ENCODE measurements around the gene TOM1L2. TPM values are rescaled to one million over a fixed set of nuclear protein-coding genes. Genes with fewer than 3 reads are reported as not detected.
A peak's percentile ranks its signal among the peaks of the same experiment; 100 is the strongest.

TOM1L2 gene
- total and polyA plus RNA-seq, 2 of the 4 experiments (the other 2 are of a cell fraction) = 34.4 to 51.7 TPM

- Histone ChIP-seq H3K23ac (ENCODE audit: low read depth, low read length) (no peak overlapping the region), H4K91ac (ENCODE audit: insufficient read depth, low read depth, low read length) (no peak overlapping the region), H3K27me3 (ENCODE audit: control insufficient read depth, insufficient read depth, low read length) (no peaks in the 10 kb centered on the region), H2AFZ (replicated peaks; ENCODE audit: low read length, poor library complexity) (no peak overlapping the region), H3K9me3 (ENCODE audit: control insufficient read depth, insufficient read depth, low read length) (no peaks in the 10 kb centered on the region), H4K20me1 (ENCODE audit: insufficient read depth, low read length) (no peaks in the 10 kb centered on the region), H3K9ac (ENCODE audit: low read depth, low read length) (no peak overlapping the region), H3K4me2 (ENCODE audit: low read depth, low read length) (no peak overlapping the region), H2BK20ac (ENCODE audit: low read depth, low read length) (no peak overlapping the region), H3K79me1 (ENCODE audit: low read depth in 1 of 2, low read length in 2 of 2) (no peaks in the 10 kb centered on the region), H4K5ac (ENCODE audit: low read depth, low read length) (no peak overlapping the region), H3K14ac (replicated peaks; ENCODE audit: low read depth, low read length) (no peak overlapping the region), H3K9me1 (ENCODE audit: insufficient read depth, low read length) (peaks cover 2% of the 10 kb centered on the region; the same call in 1 of the 2 replicates), H2BK120ac (ENCODE audit: low read depth, low read length) (no peak overlapping the region), H2AK9ac (replicated peaks; ENCODE audit: low read depth, low read length, poor library complexity) (no peak overlapping the region), H3K4ac (ENCODE audit: low read depth, low read length) (no peak overlapping the region), H3K18ac (ENCODE audit: low read depth, low read length) (no peak overlapping the region), H4K8ac (ENCODE audit: low read depth in 2 of 2, low read length in 2 of 2) (no peak overlapping the region), H2BK5ac (ENCODE audit: low read depth, low read length, poor library complexity, severe bottlenecking) (no peak overlapping the region), H2AK5ac (ENCODE audit: low read depth, low read length) (peak overlapping the region; percentile 67), H3K4me1 (ENCODE audit: control insufficient read depth, insufficient read depth, low read length) (peaks cover 4% of the 10 kb centered on the region; the same call in 1 of the 2 replicates), H3K27ac (ENCODE audit: insufficient read depth, low read length) (no peak overlapping the region), H2BK15ac (ENCODE audit: low read depth, low read length) (no peak overlapping the region), H3K56ac (ENCODE audit: extremely low read depth, insufficient read depth, low read length) (no peak overlapping the region), H3K4me3 (ENCODE audit: insufficient read depth, low read depth, low read length) (no peak overlapping the region), H3K36me3 (ENCODE audit: control insufficient read depth, insufficient read depth, low read length) (no peaks in the 10 kb centered on the region)
- TF ChIP-seq CEBPB (IDR thresholded peaks at IDR 0.05; ENCODE audit: low read depth, low read length) (no peak), CHD1 (IDR thresholded peaks at IDR 0.05; ENCODE audit: low read depth, low read length) (no peak), SMC3 (IDR thresholded peaks at IDR 0.05; ENCODE audit: low read depth, low read length) (no peak), MAZ (IDR thresholded peaks at IDR 0.05; ENCODE audit: borderline replicate concordance, low read depth, low read length) (no peak), CTCF (conservative IDR thresholded peaks at IDR 0.05; ENCODE audit: low read depth, low read length) (no peak), RAD21 (IDR thresholded peaks at IDR 0.05; ENCODE audit: low read length) (no peak), NFE2L2 (IDR thresholded peaks at IDR 0.05; ENCODE audit: low read depth, low read length) (no peak), POLR2A (IDR thresholded peaks at IDR 0.05; ENCODE audit: low read depth, low read length) (no peak), BHLHE40 (IDR thresholded peaks at IDR 0.05; ENCODE audit: low read depth, low read length) (no peak), RCOR1 (IDR thresholded peaks at IDR 0.05; ENCODE audit: insufficient replicate concordance, low read length) (no peak), MXI1 (IDR thresholded peaks at IDR 0.05; ENCODE audit: borderline replicate concordance, low read depth, low read length) (no peak), MAFK (IDR thresholded peaks at IDR 0.05; ENCODE audit: low read depth, low read length) (no peak), FOS (IDR thresholded peaks at IDR 0.05; ENCODE audit: low read depth, low read length) (no peak), RFX5 (IDR thresholded peaks at IDR 0.05; ENCODE audit: low read depth, low read length) (no peak), ELK1 (IDR thresholded peaks at IDR 0.05; ENCODE audit: borderline replicate concordance, low read depth, low read length) (no peak)
- TF ChIP-seq, protein P1, sequence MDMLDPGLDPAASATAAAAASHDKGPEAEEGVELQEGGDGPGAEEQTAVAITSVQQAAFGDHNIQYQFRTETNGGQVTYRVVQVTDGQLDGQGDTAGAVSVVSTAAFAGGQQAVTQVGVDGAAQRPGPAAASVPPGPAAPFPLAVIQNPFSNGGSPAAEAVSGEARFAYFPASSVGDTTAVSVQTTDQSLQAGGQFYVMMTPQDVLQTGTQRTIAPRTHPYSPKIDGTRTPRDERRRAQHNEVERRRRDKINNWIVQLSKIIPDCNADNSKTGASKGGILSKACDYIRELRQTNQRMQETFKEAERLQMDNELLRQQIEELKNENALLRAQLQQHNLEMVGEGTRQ (IDR thresholded peaks at IDR 0.05; ENCODE audit: low read depth, low read length) = no peak
- dilution Hi-C loops (cut with HindIII; ENCODE audit: low sequenced_read_pairs, unreplicated experiment) = no loop called here
- DNase-seq (no peak), ATAC-seq (ENCODE audit: low read depth) (no peak)
- ChIA-PET POLR2A (ENCODE audit: unreplicated experiment) (no interaction called here), CTCF (no interaction called here)
- in situ Hi-C loops (cut with MboI; ENCODE audit: low sequenced_read_pairs) = no loop called here
- BruUV-seq (replicated peaks) = no TSS peak
- intact Hi-C loops (cut with micrococcal nuclease) = loop anchor here (5.0 kb wide), 1 partner anchor 38 kb away; no protein-coding TSS in a partner anchor
- 93% methylated on average over 3 of the region's 10 CpGs; no CpG with 5 or more reads in 1 of the 2 experiments for whole genome bisulfite sequencing, 2 experiments (ENCODE audit: extremely low coverage in 2 of 2, insufficient read length in 1 of 2)
Observed at GRCh38 chr17:17989618-17990017, 17.4 kb upstream of the TOM1L2 start.

Data from IMR-90 (cell line).